GM18868 (cell line): ENCODE measurements around the gene CACNA2D1.

Source experiments
- ATAC-seq: cut with Tn5 transposase; IDR thresholded peaks from one replicate; pipeline ENCODE4 v1.9.1; 2021; ENCODE audit warnings: mild to moderate bottlenecking, moderate library complexity; ENCODE audit not compliant: unreplicated experiment

Gene CACNA2D1

GRCh38 chr7:81903115-81903514 is 540.5 kb downstream of the CACNA2D1 start:
- ATAC-seq, result no peak

GRCh38 chr7:81902536-81902935 is 541.0 kb downstream of the CACNA2D1 start:
- no peak for ATAC-seq
